ENCODE results near the gene DDX1. TPM values are rescaled to one million over a fixed set of nuclear protein-coding genes. Genes with fewer than 3 reads are reported as not detected.

The DDX1 gene
- total and polyA plus RNA-seq, 2 experiments from 2014 or later = 99.9 to 102 TPM

DNA sequence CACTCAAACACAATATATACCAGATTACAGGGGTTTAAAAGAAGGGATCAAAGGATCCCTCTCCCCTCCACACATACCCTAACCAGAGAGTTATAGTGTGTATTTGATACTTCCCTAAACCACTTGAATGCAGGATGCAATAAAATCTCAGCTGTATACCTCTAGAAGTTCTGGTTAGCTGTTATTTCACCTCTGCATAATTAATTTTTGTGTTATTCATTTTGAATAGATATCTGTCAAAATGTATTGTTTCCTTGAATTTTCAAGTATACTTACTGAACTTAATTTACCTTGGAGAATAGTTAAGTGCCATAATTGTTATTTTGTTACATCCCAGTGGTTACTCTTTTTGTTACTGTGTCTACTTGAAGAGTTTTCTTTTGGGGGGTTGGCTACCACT lies 34.5 kb downstream of the DDX1 start:
- Mint-ChIP-seq H3K9me3 (no peaks in the 10 kb centered on the region), H3K27me3 (ENCODE audit: insufficient read depth, low read depth, poor library complexity) (no peaks in the 10 kb centered on the region), H3K4me3 (no peak overlapping the region), H3K27ac (no peak overlapping the region), H3K36me3 (ENCODE audit: low read depth) (peaks cover 84% of the 10 kb centered on the region), H3K4me1 (no peaks in the 10 kb centered on the region)
- DNase-seq (ENCODE audit: low spot score) (no peak), ATAC-seq (no peak)
- Histone ChIP-seq H3F3A (replicated peaks; ENCODE audit: low read depth) (no peaks in the 10 kb centered on the region), H3K36me3 (ENCODE audit: insufficient read depth) (peaks cover 71% of the 10 kb centered on the region), H3K4me1 (ENCODE audit: insufficient read depth) (no peaks in the 10 kb centered on the region), H3K79me2 (replicated peaks; ENCODE audit: insufficient read depth) (no peaks in the 10 kb centered on the region), H4K20me1 (replicated peaks; ENCODE audit: insufficient read depth) (no peaks in the 10 kb centered on the region), H3K27ac (ENCODE audit: low read depth) (no peak overlapping the region), H2AFZ (no peak overlapping the region), H3K9me2 (ENCODE audit: insufficient read depth) (no peaks in the 10 kb centered on the region), H3K4me2 (no peak overlapping the region), H3K27me3 (ENCODE audit: insufficient read depth) (no peaks in the 10 kb centered on the region), H3K4me3 (no peak overlapping the region)
- no peak for TF ChIP-seq EZH2 (IDR thresholded peaks at IDR 0.05; ENCODE audit: low read depth, unreplicated experiment)
- TF ChIP-seq, protein P1, sequence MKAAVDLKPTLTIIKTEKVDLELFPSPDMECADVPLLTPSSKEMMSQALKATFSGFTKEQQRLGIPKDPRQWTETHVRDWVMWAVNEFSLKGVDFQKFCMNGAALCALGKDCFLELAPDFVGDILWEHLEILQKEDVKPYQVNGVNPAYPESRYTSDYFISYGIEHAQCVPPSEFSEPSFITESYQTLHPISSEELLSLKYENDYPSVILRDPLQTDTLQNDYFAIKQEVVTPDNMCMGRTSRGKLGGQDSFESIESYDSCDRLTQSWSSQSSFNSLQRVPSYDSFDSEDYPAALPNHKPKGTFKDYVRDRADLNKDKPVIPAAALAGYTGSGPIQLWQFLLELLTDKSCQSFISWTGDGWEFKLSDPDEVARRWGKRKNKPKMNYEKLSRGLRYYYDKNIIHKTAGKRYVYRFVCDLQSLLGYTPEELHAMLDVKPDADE (IDR thresholded peaks at IDR 0.05) = no peak
- TF ChIP-seq, protein P2, sequence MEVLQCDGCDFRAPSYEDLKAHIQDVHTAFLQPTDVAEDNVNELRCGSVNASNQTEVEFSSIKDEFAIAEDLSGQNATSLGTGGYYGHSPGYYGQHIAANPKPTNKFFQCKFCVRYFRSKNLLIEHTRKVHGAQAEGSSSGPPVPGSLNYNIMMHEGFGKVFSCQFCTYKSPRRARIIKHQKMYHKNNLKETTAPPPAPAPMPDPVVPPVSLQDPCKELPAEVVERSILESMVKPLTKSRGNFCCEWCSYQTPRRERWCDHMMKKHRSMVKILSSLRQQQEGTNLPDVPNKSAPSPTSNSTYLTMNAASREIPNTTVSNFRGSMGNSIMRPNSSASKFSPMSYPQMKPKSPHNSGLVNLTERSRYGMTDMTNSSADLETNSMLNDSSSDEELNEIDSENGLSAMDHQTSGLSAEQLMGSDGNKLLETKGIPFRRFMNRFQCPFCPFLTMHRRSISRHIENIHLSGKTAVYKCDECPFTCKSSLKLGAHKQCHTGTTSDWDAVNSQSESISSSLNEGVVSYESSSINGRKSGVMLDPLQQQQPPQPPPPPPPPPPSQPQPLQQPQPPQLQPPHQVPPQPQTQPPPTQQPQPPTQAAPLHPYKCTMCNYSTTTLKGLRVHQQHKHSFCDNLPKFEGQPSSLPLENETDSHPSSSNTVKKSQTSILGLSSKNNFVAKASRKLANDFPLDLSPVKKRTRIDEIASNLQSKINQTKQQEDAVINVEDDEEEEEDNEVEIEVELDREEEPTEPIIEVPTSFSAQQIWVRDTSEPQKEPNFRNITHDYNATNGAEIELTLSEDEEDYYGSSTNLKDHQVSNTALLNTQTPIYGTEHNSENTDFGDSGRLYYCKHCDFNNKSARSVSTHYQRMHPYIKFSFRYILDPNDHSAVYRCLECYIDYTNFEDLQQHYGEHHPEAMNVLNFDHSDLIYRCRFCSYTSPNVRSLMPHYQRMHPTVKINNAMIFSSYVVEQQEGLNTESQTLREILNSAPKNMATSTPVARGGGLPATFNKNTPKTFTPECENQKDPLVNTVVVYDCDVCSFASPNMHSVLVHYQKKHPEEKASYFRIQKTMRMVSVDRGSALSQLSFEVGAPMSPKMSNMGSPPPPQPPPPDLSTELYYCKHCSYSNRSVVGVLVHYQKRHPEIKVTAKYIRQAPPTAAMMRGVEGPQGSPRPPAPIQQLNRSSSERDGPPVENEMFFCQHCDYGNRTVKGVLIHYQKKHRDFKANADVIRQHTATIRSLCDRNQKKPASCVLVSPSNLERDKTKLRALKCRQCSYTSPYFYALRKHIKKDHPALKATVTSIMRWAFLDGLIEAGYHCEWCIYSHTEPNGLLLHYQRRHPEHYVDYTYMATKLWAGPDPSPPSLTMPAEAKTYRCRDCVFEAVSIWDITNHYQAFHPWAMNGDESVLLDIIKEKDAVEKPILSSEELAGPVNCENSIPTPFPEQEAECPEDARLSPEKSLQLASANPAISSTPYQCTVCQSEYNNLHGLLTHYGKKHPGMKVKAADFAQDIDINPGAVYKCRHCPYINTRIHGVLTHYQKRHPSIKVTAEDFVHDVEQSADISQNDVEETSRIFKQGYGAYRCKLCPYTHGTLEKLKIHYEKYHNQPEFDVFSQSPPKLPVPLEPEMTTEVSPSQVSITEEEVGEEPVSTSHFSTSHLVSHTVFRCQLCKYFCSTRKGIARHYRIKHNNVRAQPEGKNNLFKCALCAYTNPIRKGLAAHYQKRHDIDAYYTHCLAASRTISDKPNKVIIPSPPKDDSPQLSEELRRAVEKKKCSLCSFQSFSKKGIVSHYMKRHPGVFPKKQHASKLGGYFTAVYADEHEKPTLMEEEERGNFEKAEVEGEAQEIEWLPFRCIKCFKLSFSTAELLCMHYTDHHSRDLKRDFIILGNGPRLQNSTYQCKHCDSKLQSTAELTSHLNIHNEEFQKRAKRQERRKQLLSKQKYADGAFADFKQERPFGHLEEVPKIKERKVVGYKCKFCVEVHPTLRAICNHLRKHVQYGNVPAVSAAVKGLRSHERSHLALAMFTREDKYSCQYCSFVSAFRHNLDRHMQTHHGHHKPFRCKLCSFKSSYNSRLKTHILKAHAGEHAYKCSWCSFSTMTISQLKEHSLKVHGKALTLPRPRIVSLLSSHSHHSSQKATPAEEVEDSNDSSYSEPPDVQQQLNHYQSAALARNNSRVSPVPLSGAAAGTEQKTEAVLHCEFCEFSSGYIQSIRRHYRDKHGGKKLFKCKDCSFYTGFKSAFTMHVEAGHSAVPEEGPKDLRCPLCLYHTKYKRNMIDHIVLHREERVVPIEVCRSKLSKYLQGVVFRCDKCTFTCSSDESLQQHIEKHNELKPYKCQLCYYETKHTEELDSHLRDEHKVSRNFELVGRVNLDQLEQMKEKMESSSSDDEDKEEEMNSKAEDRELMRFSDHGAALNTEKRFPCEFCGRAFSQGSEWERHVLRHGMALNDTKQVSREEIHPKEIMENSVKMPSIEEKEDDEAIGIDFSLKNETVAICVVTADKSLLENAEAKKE (CRISPR knock-in tag; IDR thresholded peaks at IDR 0.05) = no peak

DNA sequence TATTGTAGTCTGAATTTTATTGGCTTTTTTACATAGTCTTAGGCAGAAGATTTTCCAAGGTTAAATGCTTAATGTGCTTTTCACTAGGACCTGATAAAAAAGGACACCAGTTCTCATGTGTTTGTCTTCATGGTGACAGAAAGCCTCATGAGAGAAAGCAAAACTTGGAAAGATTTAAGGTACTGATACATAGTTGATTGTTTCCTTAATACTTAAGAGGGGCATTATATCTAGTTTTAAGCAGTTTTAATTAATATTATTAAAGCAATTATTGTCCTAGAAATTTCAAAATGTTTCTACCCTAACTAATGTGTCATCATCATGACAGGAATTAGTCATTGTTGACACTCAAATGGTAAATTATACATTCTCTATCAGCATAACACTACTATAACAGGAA lies 35.3 kb downstream of the DDX1 start:
- no peaks in the 10 kb centered on the region for H3F3A ChIP-seq (replicated peaks; ENCODE audit: low read depth)
- H3K27ac Mint-ChIP-seq = no peak overlapping the region
- H3K4me1 Mint-ChIP-seq = no peaks in the 10 kb centered on the region
- no peaks in the 10 kb centered on the region for H3K27me3 Mint-ChIP-seq (ENCODE audit: insufficient read depth, low read depth, poor library complexity)
- no peaks in the 10 kb centered on the region for H3K79me2 ChIP-seq (replicated peaks; ENCODE audit: insufficient read depth)
- peaks cover 87% of the 10 kb centered on the region for H3K36me3 Mint-ChIP-seq (ENCODE audit: low read depth)
- H3K4me3 ChIP-seq = no peak overlapping the region
- H3K27me3 ChIP-seq (ENCODE audit: insufficient read depth) = no peaks in the 10 kb centered on the region
- H3K27ac ChIP-seq (ENCODE audit: low read depth) = no peak overlapping the region
- no peak overlapping the region for H3K4me2 ChIP-seq
- DNase-seq (ENCODE audit: low spot score) = no peak
- H4K20me1 ChIP-seq (replicated peaks; ENCODE audit: insufficient read depth) = no peaks in the 10 kb centered on the region
- no peak for ATAC-seq
- no peaks in the 10 kb centered on the region for H3K9me2 ChIP-seq (ENCODE audit: insufficient read depth)
- no peaks in the 10 kb centered on the region for H3K9me3 Mint-ChIP-seq
- no peak overlapping the region for H2AFZ ChIP-seq
- H3K4me1 ChIP-seq (ENCODE audit: insufficient read depth) = no peaks in the 10 kb centered on the region
- no peak overlapping the region for H3K4me3 Mint-ChIP-seq
- H3K36me3 ChIP-seq (ENCODE audit: insufficient read depth) = peaks cover 72% of the 10 kb centered on the region
- TF ChIP-seq, protein P3, sequence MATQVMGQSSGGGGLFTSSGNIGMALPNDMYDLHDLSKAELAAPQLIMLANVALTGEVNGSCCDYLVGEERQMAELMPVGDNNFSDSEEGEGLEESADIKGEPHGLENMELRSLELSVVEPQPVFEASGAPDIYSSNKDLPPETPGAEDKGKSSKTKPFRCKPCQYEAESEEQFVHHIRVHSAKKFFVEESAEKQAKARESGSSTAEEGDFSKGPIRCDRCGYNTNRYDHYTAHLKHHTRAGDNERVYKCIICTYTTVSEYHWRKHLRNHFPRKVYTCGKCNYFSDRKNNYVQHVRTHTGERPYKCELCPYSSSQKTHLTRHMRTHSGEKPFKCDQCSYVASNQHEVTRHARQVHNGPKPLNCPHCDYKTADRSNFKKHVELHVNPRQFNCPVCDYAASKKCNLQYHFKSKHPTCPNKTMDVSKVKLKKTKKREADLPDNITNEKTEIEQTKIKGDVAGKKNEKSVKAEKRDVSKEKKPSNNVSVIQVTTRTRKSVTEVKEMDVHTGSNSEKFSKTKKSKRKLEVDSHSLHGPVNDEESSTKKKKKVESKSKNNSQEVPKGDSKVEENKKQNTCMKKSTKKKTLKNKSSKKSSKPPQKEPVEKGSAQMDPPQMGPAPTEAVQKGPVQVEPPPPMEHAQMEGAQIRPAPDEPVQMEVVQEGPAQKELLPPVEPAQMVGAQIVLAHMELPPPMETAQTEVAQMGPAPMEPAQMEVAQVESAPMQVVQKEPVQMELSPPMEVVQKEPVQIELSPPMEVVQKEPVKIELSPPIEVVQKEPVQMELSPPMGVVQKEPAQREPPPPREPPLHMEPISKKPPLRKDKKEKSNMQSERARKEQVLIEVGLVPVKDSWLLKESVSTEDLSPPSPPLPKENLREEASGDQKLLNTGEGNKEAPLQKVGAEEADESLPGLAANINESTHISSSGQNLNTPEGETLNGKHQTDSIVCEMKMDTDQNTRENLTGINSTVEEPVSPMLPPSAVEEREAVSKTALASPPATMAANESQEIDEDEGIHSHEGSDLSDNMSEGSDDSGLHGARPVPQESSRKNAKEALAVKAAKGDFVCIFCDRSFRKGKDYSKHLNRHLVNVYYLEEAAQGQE (IDR thresholded peaks at IDR 0.05; ENCODE audit: unreplicated experiment) = no peak
- no peak for TF ChIP-seq ZNF114 (CRISPR knock-in tag; IDR thresholded peaks at IDR 0.05)

All from GM23338 (cell line).